WTC11 (cell line): Measurements from ENCODE around the gene PPIC. TPM values are rescaled to one million over a fixed set of nuclear protein-coding genes. Genes with fewer than 3 reads are reported as not detected.
"Not testable (repeated sequence)": the region's sequence is repeated elsewhere in the genome, so short reads cannot be mapped to it uniquely, and the experiment has no call there.

Source experiments
- ATAC-seq: fragments of 200-7000 bp; cut with Tn5 transposase; 2 replicates; pipeline ENCODE4 v1.10.0; 2021; ENCODE audit warnings: mild to moderate bottlenecking, moderate library complexity
- CTCF ChIA-PET: fragments of 300-600 bp; sonication (Branson Sonifier 250); formaldehyde crosslinking; loops from one replicate; lab custom pipeline; 2021; ENCODE audit warnings: antibody characterized with exemption; lab: Charles Lee
- POLR2A ChIA-PET: fragments of 350-600 bp; sonication (Branson Sonifier 250); formaldehyde crosslinking; loops from one replicate; lab custom pipeline; 2021; ENCODE audit warnings: antibody characterized with exemption; lab: Charles Lee
- DNase-seq: peaks from one replicate; pipeline ENCODE4 v3.0.0; 2021; ENCODE audit warnings: low spot score
- H3K27ac Mint-ChIP-seq: 2 replicates; pipeline ENCODE4 v1.8.0; 2021; ENCODE audit warnings: mixed read lengths
- H3K27me3 Mint-ChIP-seq: 2 replicates; pipeline ENCODE4 v1.8.0; 2021; ENCODE audit warnings: low read depth, mild to moderate bottlenecking, moderate library complexity, mixed read lengths
- H3K36me3 Mint-ChIP-seq: 2 replicates; pipeline ENCODE4 v1.8.0; 2021; ENCODE audit warnings: mixed read lengths
- H3K4me1 Mint-ChIP-seq: 2 replicates; pipeline ENCODE4 v1.8.0; 2022; ENCODE audit warnings: mixed read lengths
- H3K4me3 Mint-ChIP-seq: 2 replicates; pipeline ENCODE4 v1.8.0; 2021; ENCODE audit warnings: mild to moderate bottlenecking, moderate library complexity, mixed read lengths
- H3K9me3 Mint-ChIP-seq: 2 replicates; pipeline ENCODE4 v1.8.0; 2021; ENCODE audit warnings: mixed read lengths
- CREM ChIP-seq: sonication (generic); formaldehyde crosslinking; IDR thresholded peaks from 2 replicates; pipeline ENCODE4 v1.8.1; 2022; ENCODE audit warnings: mild to moderate bottlenecking, missing genetic modification reagents, moderate library complexity
- MXD4 ChIP-seq: fragments of 250-450 bp; sonication (Bioruptor Pico); IDR thresholded peaks from 2 replicates; pipeline ENCODE4 v1.8.0; 2021; ENCODE audit warnings: mild to moderate bottlenecking, moderate library complexity, borderline replicate concordance
- NR1H2 ChIP-seq: sonication (generic); formaldehyde crosslinking; IDR thresholded peaks from 2 replicates; pipeline ENCODE4 v1.9.0; 2021; ENCODE audit warnings: mild to moderate bottlenecking, moderate library complexity, missing genetic modification reagents
- NR2C2 ChIP-seq: sonication (generic); formaldehyde crosslinking; IDR thresholded peaks from 2 replicates; pipeline ENCODE4 v1.8.0; 2022; ENCODE audit warnings: mild to moderate bottlenecking, missing genetic modification reagents
- PRRX2 ChIP-seq: fragments of 250-450 bp; sonication (Bioruptor Pico); IDR thresholded peaks from 2 replicates; pipeline ENCODE4 v1.8.0; 2021; ENCODE audit warnings: mild to moderate bottlenecking
- RELA ChIP-seq: sonication (generic); formaldehyde crosslinking; IDR thresholded peaks from 2 replicates; pipeline ENCODE4 v1.8.1; 2022; ENCODE audit warnings: missing genetic modification reagents, mild to moderate bottlenecking, borderline replicate concordance
- TP53 ChIP-seq: sonication (generic); formaldehyde crosslinking; IDR thresholded peaks from 2 replicates; pipeline ENCODE4 v1.8.1; 2023; ENCODE audit warnings: mild to moderate bottlenecking, missing genetic modification reagents
- USF1 ChIP-seq: sonication (generic); formaldehyde crosslinking; IDR thresholded peaks from 2 replicates; pipeline ENCODE4 v1.8.0; 2022; ENCODE audit warnings: mild to moderate bottlenecking, missing genetic modification reagents
- ZNF219 ChIP-seq: sonication (generic); formaldehyde crosslinking; IDR thresholded peaks from 2 replicates; pipeline ENCODE4 v1.8.0; 2023; ENCODE audit warnings: missing genetic modification reagents, mild to moderate bottlenecking, borderline replicate concordance
- ZNF232 ChIP-seq: sonication (generic); formaldehyde crosslinking; IDR thresholded peaks from 2 replicates; pipeline ENCODE4 v1.8.0; 2022; ENCODE audit warnings: mild to moderate bottlenecking, missing genetic modification reagents
- total RNA-seq: library from RNA; stranded (reverse); gene quantifications from 3 replicates; pipeline ENCODE4 v1.2.3, GENCODE V29; 2021
- TF ChIP-seq, protein P1 (sequence below): fragments of 250-450 bp; sonication (Bioruptor Pico); IDR thresholded peaks from 2 replicates; pipeline ENCODE4 v2.1.2; 2022; ENCODE audit warnings: mild to moderate bottlenecking, moderate library complexity
- TF ChIP-seq, protein P2 (sequence below): fragments of 250-450 bp; sonication (Bioruptor Pico); IDR thresholded peaks from 2 replicates; pipeline ENCODE4 v1.8.0; 2021; ENCODE audit warnings: mild to moderate bottlenecking
- TF ChIP-seq, protein P3 (sequence below): sonication (generic); formaldehyde crosslinking; IDR thresholded peaks from 2 replicates; pipeline ENCODE4 v1.8.1; 2022; ENCODE audit warnings: mild to moderate bottlenecking, moderate library complexity, missing genetic modification reagents

Gene PPIC
- total RNA-seq, 1 experiment from 2014 or later: 12.4 TPM

- ChIA-PET CTCF (no interaction called here), POLR2A (no interaction called here)
- Mint-ChIP-seq H3K4me3 (no peak overlapping the region), H3K27ac (no peak overlapping the region), H3K36me3 (no peaks in the 10 kb centered on the region), H3K9me3 (no peaks in the 10 kb centered on the region)
- ATAC-seq: no peak
- DNase-seq: no peak
- TF ChIP-seq, protein P1, sequence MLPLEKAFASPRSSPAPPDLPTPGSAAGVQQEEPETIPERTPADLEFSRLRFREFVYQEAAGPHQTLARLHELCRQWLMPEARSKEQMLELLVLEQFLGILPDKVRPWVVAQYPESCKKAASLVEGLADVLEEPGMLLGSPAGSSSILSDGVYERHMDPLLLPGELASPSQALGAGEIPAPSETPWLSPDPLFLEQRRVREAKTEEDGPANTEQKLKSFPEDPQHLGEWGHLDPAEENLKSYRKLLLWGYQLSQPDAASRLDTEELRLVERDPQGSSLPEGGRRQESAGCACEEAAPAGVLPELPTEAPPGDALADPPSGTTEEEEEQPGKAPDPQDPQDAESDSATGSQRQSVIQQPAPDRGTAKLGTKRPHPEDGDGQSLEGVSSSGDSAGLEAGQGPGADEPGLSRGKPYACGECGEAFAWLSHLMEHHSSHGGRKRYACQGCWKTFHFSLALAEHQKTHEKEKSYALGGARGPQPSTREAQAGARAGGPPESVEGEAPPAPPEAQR (CRISPR knock-in tag): no peak
- TF ChIP-seq NR2C2 (CRISPR knock-in tag) (no peak), MXD4 (CRISPR knock-in tag) (no peak), NR1H2 (no peak), CREM (CRISPR knock-in tag) (no peak), ZNF232 (CRISPR knock-in tag) (no peak), PRRX2 (no peak), ZNF219 (CRISPR knock-in tag) (no peak), TP53 (no peak)
- TF ChIP-seq, protein P2, sequence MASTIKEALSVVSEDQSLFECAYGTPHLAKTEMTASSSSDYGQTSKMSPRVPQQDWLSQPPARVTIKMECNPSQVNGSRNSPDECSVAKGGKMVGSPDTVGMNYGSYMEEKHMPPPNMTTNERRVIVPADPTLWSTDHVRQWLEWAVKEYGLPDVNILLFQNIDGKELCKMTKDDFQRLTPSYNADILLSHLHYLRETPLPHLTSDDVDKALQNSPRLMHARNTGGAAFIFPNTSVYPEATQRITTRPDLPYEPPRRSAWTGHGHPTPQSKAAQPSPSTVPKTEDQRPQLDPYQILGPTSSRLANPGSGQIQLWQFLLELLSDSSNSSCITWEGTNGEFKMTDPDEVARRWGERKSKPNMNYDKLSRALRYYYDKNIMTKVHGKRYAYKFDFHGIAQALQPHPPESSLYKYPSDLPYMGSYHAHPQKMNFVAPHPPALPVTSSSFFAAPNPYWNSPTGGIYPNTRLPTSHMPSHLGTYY (CRISPR knock-in tag): no peak
- TF ChIP-seq, all 79 proteins: peak for 0
- Mint-ChIP-seq H3K27me3 (no peaks in the 10 kb centered on the region), H3K4me1 (peaks cover 3% of the 10 kb centered on the region; the same call in 1 of the 2 replicates)
Observed at GRCh38 chr5:122978068-122978467, 58.5 kb downstream of the PPIC start.

GRCh38 chr5:122977319-122977718, 59.2 kb downstream of the PPIC start:
- CTCF ChIA-PET: no interaction called here
- TF ChIP-seq RELA (CRISPR knock-in tag): no peak
- TF ChIP-seq, protein P3, sequence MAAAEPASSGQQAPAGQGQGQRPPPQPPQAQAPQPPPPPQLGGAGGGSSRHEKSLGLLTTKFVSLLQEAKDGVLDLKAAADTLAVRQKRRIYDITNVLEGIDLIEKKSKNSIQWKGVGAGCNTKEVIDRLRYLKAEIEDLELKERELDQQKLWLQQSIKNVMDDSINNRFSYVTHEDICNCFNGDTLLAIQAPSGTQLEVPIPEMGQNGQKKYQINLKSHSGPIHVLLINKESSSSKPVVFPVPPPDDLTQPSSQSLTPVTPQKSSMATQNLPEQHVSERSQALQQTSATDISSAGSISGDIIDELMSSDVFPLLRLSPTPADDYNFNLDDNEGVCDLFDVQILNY (CRISPR knock-in tag): no peak
- TF ChIP-seq USF1 (CRISPR knock-in tag): no peak
- Mint-ChIP-seq H3K4me3 (no peak overlapping the region), H3K4me1 (peaks cover 3% of the 10 kb centered on the region; the same call in 1 of the 2 replicates), H3K36me3 (no peaks in the 10 kb centered on the region), H3K27ac (no peak overlapping the region), H3K27me3 (no peaks in the 10 kb centered on the region), H3K9me3 (no peaks in the 10 kb centered on the region)
- ATAC-seq: no peak
- DNase-seq: no peak
- POLR2A ChIA-PET: no interaction called here

DNA sequence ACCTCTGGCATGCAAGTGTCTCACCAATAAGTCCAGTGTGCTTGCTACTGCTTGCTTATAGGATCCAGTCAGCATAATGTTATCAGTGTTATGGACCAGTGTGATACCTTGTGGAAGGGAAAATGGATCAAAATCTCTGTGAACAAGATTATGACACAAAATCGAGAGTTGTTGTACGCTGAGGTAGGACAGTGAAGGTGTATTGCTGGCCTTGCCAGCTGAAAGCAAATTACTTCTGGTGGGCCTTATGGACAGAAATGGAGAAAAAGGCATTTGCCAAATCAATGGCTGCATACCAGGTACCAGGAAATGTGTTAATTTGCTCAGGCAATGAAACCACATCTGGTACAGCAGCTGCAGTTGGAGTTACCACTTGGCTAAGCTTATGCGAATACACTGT, 62.3 kb downstream of the PPIC start:
- H3K4me3 Mint-ChIP-seq, H3K27ac Mint-ChIP-seq, H3K36me3 Mint-ChIP-seq, ATAC-seq, DNase-seq, H3K4me1 Mint-ChIP-seq, CTCF ChIA-PET, POLR2A ChIA-PET, H3K9me3 Mint-ChIP-seq, H3K27me3 Mint-ChIP-seq: not testable (repeated sequence)

GRCh38 chr5:122973759-122974158, 62.8 kb downstream of the PPIC start:
- H3K27ac Mint-ChIP-seq, DNase-seq, H3K4me3 Mint-ChIP-seq, CTCF ChIA-PET, H3K9me3 Mint-ChIP-seq, H3K27me3 Mint-ChIP-seq, H3K36me3 Mint-ChIP-seq, ATAC-seq, H3K4me1 Mint-ChIP-seq: not testable (repeated sequence)
- POLR2A ChIA-PET: interaction anchor here (0.6 kb wide), 1 partner anchor 210 kb away, joined by 4 read pairs; no protein-coding TSS in a partner anchor

Other genes with a start within 250 kb of the PPIC start
- 14.0 to 15.8 TPM (median 15.5 TPM) in 3 replicates for gene SNX24, start 191.1 kb downstream of the PPIC start, total RNA-seq
- gene PRDM6, start 52.5 kb upstream of the PPIC start, total RNA-seq: 0.27 to 0.37 TPM (median 0.28 TPM) in 3 replicates